Neural progenitor cell (in vitro differentiated cells): ENCODE data around the gene PHKA2.
"Not testable (repeated sequence)": the region's sequence is repeated elsewhere in the genome, so short reads cannot be mapped to it uniquely, and the experiment has no call there.

Experiments
- EZH2 ChIP-seq: fragments of 200-600 bp; sonication (generic); IDR thresholded peaks from 2 replicates; pipeline ENCODE4 v1.6.1; 2017; ENCODE audit warnings: antibody characterized with exemption, mild to moderate bottlenecking, moderate library complexity
- EZH2phosphoT487 ChIP-seq: fragments of 200-600 bp; sonication (generic); IDR thresholded peaks from 2 replicates; pipeline ENCODE4 v1.6.1; 2017; ENCODE audit warnings: antibody characterized with exemption
- TF ChIP-seq, protein P1 (sequence below): fragments of 200-600 bp; sonication (generic); IDR thresholded peaks from 2 replicates; pipeline ENCODE4 v1.5.1; 2017; ENCODE audit warnings: antibody characterized with exemption, mild to moderate bottlenecking

DNA sequence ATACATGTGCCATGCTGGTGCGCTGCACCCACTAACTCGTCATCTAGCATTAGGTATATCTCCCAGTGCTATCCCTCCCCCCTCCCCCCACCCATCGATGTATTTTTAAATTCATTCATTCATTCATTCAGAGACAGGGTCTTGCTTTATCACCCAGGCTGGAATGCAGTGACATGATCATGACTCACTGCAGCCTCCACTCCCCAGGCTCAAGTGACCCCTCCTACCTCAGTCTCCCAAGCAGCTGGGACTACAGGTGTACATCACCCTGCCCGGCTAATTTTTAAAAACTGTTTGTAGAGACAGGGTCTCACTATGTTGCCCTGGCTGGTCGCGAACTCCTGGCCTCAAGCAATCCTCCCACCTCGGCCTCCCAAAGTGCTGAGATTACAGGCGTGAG, 32.7 kb upstream of the PHKA2 start:
- not testable (repeated sequence) for TF ChIP-seq EZH2phosphoT487, EZH2
- TF ChIP-seq, protein P1, sequence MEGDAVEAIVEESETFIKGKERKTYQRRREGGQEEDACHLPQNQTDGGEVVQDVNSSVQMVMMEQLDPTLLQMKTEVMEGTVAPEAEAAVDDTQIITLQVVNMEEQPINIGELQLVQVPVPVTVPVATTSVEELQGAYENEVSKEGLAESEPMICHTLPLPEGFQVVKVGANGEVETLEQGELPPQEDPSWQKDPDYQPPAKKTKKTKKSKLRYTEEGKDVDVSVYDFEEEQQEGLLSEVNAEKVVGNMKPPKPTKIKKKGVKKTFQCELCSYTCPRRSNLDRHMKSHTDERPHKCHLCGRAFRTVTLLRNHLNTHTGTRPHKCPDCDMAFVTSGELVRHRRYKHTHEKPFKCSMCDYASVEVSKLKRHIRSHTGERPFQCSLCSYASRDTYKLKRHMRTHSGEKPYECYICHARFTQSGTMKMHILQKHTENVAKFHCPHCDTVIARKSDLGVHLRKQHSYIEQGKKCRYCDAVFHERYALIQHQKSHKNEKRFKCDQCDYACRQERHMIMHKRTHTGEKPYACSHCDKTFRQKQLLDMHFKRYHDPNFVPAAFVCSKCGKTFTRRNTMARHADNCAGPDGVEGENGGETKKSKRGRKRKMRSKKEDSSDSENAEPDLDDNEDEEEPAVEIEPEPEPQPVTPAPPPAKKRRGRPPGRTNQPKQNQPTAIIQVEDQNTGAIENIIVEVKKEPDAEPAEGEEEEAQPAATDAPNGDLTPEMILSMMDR = not testable (repeated sequence)
